ENCODE results near the gene BMP6.

The BMP6 gene

DNA sequence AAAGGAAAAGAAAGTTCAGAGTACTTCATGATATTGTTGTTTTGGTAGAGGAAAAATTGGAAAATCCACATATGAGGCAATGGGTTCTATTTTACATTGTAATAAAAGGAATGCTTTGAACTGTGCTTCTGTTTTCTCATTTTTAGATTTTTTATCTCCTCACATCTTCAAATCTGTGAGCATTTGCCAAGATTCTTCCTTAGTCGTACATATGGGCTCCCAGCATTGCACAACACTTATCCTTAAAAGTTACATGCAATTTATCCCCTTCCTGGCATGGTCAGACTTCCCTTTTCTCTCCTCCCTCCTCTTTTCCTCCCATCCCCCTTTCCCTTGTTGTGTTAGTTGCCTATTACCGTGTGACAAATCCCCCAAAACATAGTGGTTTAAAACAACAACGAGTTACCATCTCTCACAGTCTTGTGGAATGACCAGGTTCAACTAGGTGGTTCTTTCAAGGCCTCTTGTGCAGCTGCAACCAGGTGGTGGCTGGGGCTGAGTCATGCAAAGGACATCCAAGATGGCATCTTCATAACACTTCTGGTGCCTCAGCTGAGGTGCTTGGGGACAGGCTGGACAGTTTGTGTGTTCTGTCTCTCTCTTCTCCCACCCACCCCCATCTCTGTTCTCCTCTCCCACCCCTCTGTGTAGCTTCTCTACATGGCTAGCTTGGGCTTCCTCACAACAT, 116.0 kb downstream of the BMP6 start:
- no peak for DNase-seq (ENCODE audit: extremely low read depth, insufficient read length)
- TF ChIP-seq CTCF (IDR thresholded peaks at IDR 0.05; ENCODE audit: insufficient read depth, low read length, poor library complexity, severe bottlenecking) = no peak
- Histone ChIP-seq H3K4me3 (replicated peaks; ENCODE audit: low read depth, low read length) (no peak overlapping the region), H3K36me3 (ENCODE audit: control insufficient read depth, insufficient read depth, low read length) (no peaks in the 10 kb centered on the region), H3K27me3 (replicated peaks; ENCODE audit: control insufficient read depth, insufficient read depth, low read length) (no peaks in the 10 kb centered on the region; the same call in 1 of the 2 replicates)

DNA sequence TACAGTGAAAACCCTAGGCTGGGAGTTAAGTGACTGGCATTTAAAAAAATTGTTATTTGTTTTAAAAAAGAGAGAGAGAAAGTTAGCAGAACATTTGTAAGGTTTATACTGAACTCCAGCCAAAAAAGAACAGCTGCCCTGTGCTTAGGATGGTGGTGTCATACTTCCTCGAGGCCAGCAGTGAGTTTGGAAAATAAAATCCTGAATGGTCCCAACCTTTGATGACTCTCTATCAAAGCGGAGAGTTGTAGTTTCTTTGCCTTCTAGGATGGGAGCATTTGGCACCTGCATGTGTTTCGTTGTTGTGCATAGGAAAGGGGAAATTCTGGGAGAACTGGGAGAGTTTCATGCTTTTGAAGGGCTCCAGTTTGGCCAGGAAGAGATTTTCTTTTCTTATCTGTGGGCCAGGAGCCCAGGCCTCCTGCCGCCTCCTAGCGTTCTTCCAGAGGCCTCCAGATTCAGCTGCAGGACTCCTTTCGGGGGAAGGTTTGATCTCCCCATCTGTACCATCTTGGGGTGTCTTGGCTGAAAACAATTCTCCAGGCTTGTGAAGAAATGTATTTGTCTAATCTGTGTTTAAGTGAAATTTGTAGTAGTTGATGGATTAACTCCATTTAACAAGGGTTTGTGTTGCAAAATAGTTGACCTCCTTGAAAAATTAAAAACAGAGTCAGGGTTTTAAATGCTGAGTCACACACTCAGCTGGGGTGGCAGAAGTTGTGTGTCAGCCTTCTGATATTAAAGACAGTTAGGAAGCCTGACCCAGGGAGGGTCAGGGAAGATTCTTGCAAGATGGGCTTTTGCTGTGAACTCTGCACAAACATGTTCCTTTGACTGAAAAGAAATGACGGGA, 121.3 kb downstream of the BMP6 start:
- Histone ChIP-seq H3K4me3 (replicated peaks; ENCODE audit: low read depth, low read length) (no peak overlapping the region), H3K36me3 (ENCODE audit: control insufficient read depth, insufficient read depth, low read length) (no peaks in the 10 kb centered on the region), H3K27me3 (replicated peaks; ENCODE audit: control insufficient read depth, insufficient read depth, low read length) (no peaks in the 10 kb centered on the region; the same call in 1 of the 2 replicates)
- DNase-seq (ENCODE audit: extremely low read depth, insufficient read length) = no peak
- no peak for TF ChIP-seq CTCF (IDR thresholded peaks at IDR 0.05; ENCODE audit: insufficient read depth, low read length, poor library complexity, severe bottlenecking)

DNA sequence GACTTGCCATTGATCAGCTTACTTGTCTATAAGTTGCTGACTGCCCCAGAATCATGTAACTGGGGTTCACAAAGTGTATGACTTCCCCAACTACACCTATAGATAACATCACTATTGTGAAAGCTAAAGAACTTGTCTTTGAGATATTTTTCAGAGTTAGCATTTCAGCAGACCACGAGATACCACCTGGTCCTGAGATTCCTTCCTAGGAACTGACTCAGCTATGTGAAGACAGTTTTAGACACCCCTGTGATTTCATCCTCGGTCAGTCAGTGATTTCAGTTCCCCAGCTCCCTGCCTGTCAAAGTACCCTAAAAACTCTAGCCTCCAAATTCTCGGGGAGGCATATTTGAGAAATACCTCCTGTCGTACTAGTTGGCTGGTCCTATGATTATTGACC, 122.3 kb downstream of the BMP6 start:
- TF ChIP-seq CTCF (IDR thresholded peaks at IDR 0.05; ENCODE audit: insufficient read depth, low read length, poor library complexity, severe bottlenecking) = no peak
- no peaks in the 10 kb centered on the region for H3K27me3 ChIP-seq (replicated peaks; ENCODE audit: control insufficient read depth, insufficient read depth, low read length)
- H3K36me3 ChIP-seq (ENCODE audit: control insufficient read depth, insufficient read depth, low read length) = no peaks in the 10 kb centered on the region
- no peak for DNase-seq (ENCODE audit: extremely low read depth, insufficient read length)
- no peak overlapping the region for H3K4me3 ChIP-seq (replicated peaks; ENCODE audit: low read depth, low read length)

- no peaks in the 10 kb centered on the region for H3K27me3 ChIP-seq (replicated peaks; ENCODE audit: control insufficient read depth, insufficient read depth, low read length)
- no peak overlapping the region for H3K4me3 ChIP-seq (replicated peaks; ENCODE audit: low read depth, low read length)
- no peak for TF ChIP-seq CTCF (IDR thresholded peaks at IDR 0.05; ENCODE audit: insufficient read depth, low read length, poor library complexity, severe bottlenecking)
- DNase-seq (ENCODE audit: extremely low read depth, insufficient read length) = no peak
- no peaks in the 10 kb centered on the region for H3K36me3 ChIP-seq (ENCODE audit: control insufficient read depth, insufficient read depth, low read length)
These were observed 125.9 kb downstream of the BMP6 start for GRCh38 chr6:7851780-7852179.

GRCh38 chr6:7859591-7859990, 133.7 kb downstream of the BMP6 start:
- no peak overlapping the region for H3K4me3 ChIP-seq (replicated peaks; ENCODE audit: low read depth, low read length)
- no peaks in the 10 kb centered on the region for H3K36me3 ChIP-seq (ENCODE audit: control insufficient read depth, insufficient read depth, low read length)
- no peaks in the 10 kb centered on the region; the same call in 1 of the 2 replicates for H3K27me3 ChIP-seq (replicated peaks; ENCODE audit: control insufficient read depth, insufficient read depth, low read length)
- no peak for TF ChIP-seq CTCF (IDR thresholded peaks at IDR 0.05; ENCODE audit: insufficient read depth, low read length, poor library complexity, severe bottlenecking)
- no peak for DNase-seq (ENCODE audit: extremely low read depth, insufficient read length)

Data from GM06990 (cell line).